Epithelial cell of prostate (primary cell): ENCODE data around the gene GOLT1B.

Experiments
- DNase-seq: peaks from one replicate; pipeline ENCODE4 v3.0.0-alpha.2; 2011; ENCODE audit warnings: low read depth, low spot score
- H3K27ac ChIP-seq: fragments of 450-650 bp; 2 replicates; pipeline ENCODE4 v1.5.1; 2017; ENCODE audit warnings: mild to moderate bottlenecking

The GOLT1B gene

DNA sequence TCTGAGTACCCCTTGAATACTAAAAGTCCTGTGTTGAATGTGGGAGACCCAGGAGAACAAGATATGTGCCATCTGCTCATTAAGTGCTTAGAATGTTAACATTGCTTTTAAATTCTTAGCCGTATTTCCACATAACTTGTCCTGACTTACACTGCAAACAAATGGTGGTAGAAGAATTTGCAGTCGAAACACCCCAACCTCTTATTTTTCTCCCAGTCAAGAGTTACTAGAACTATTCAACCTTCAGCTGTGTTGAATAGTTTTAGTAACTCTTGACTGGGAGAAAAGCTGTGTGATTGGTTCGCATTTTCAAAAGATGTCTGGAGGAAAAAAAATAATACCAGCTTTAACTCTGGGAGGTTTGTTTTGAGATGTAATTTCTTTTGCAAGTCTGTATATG lies 16.9 kb downstream of the GOLT1B start:
- H3K27ac ChIP-seq: no peak overlapping the region
- no peak for DNase-seq

DNA sequence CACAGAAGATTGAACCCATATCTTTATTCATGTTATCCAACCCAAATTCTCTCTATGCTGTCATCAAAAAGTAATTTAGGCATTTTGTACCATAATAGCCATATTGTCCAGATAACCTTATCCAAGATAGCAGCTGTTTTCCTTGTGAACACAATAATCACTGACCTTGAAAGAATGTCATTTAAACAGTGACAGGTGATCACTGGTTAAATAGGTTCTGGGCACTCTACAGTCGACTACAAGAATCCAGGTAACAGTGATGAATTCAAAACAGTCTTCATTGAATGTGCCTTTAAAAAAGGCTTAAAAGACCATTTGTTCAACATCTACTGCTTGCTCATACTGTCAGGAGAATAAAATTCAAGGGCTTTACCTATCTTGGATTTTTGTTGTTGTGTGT lies 20.0 kb downstream of the GOLT1B start:
- no peak overlapping the region for H3K27ac ChIP-seq
- no peak for DNase-seq

- H3K27ac ChIP-seq: no peak overlapping the region
- no peak for DNase-seq
Measured at GRCh38 chr12:21523148-21523547, 21.6 kb downstream of the GOLT1B start.

DNA sequence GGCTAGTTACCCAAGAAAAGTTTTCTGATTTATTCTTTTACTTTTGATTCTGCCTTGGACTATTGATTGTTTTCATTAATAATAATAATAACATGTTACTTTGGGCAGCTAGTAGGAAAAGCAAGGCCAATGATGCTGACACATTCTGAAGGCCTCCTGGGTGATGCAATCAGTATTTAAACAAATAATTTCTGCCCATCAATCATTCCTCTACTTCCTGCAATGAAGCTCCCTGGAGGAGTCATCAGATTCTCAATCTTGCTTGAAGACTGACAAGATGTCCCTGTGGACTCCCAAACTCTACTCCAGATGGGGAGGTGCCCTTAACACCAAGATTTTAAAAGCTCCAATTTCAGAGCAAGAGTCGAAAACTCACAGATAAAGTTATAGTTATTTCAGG lies 24.5 kb downstream of the GOLT1B start, which contains the start of gene SPX:
TSS of gene SPX (plus strand) at position 244 of the 400 bp plus-strand sequence. CDS start 177 bp downstream, outside the sequence.
- peak; percentile 33 for DNase-seq
- peak within 1 kb of the TSS; percentile 15 for H3K27ac ChIP-seq

GRCh38 chr12:21526721-21527345 lies 25.2 kb downstream of the GOLT1B start:
- no peak for DNase-seq
- no peak overlapping the region for H3K27ac ChIP-seq

DNA sequence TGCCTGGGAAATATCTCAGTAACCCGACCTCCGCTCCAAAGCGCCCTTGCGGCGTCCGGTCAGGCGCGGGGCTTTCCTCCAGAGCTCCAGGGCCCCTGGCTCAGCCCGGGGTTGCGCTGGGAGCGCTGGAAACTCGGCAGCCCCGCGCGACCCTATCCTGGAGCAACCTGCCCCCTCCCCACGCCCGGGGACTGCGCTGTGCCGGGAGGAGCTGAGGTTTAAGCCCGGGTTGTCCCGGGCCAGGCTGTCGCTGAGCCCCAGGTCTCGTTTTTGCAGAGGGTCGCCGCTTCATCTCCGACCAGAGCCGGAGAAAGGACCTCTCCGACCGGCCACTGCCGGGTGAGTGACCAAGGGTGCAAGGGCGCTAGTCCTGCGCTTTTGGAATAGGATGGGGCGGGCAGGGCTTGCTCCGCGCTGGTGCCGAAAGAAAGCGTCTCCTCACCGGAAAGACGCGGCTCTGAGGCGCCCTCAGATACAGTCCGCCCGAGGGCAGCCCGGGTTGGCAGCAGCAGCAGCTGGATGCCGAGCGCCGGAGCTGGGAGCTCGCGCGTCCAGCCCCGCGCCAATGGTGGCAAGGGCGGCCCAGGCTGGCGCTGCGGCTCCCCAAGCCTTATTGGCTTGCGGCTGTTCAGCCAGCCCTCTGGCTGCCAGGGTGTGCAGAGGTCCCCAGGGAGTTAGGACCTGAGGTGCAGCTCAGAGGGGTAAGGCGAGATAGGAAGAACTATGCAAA lies 26.0 kb downstream of the GOLT1B start:
- no peak overlapping the region for H3K27ac ChIP-seq
- DNase-seq: peak; percentile 10

DNA sequence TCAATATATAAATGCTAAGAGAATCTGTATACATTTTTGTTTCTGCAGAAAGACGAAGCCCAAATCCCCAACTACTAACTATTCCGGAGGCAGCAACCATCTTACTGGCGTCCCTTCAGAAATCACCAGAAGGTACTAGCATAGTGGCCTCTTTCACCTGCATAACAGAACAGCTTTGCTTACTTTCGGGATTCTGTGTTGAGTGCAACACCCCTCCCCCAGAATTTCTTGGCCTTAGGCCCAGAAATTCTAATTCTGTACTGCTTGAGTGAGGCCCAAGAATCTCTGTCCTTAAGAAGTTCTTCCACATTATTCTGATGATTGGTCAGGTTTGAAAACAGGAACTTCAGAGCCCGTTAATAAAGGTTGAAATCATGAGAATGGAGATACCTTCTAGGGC lies 27.4 kb downstream of the GOLT1B start:
- H3K27ac ChIP-seq: no peak overlapping the region
- no peak for DNase-seq

GRCh38 chr12:21529456-21529855 lies 27.9 kb downstream of the GOLT1B start:
- DNase-seq: no peak
- H3K27ac ChIP-seq: no peak overlapping the region

DNA sequence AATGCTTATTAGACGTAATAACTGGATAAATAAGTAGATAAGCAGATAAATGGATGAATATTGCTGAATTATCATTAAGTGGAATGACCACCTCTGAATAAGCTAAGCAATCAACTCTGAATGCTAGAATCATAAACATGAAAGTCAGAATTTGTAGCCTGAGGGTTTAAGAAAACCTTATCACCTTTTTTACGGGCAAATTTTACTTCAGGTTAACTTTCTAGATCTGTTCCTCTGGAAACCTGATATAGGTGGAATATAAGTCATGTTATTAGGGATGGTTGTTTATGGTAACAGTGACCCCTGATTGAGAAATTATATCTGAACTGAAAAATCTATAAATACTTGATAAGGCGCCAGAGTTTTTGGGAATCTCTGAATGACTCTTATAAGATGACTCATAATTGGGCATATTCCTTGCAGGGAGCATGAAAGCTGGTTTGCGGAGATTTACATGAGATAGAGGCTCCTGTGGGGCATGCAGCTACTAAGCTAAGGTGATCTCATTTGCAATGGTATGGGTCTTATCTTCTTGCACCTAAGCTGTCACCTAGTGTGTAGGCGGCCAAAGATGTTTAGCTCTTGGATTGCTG lies 36.6 kb downstream of the GOLT1B start:
- no peak for DNase-seq
- H3K27ac ChIP-seq: no peak overlapping the region

GRCh38 chr12:21539797-21540196 lies 38.2 kb downstream of the GOLT1B start:
- H3K27ac ChIP-seq: peak overlapping the region; percentile 33
- DNase-seq: no peak

DNA sequence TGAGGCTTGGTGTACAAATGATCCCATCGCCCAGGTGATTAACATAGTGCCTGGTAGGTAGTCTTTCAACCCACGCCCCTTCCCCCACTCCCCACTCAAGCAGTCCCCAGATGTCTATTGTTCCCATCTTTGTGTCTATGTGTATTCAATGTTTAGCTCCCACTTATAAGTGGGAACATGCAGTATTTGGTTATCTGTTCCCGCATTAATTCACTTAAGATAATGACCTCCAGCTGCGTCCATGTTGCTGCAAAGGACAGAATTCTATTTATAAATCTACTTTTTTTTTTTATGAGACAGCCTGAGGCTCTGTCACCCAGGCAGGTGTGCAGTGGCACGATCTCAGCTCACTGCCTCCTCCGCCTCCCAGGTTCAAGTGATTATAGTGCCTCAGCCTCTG lies 40.2 kb downstream of the GOLT1B start:
- DNase-seq: no peak
- no peak overlapping the region for H3K27ac ChIP-seq

DNA sequence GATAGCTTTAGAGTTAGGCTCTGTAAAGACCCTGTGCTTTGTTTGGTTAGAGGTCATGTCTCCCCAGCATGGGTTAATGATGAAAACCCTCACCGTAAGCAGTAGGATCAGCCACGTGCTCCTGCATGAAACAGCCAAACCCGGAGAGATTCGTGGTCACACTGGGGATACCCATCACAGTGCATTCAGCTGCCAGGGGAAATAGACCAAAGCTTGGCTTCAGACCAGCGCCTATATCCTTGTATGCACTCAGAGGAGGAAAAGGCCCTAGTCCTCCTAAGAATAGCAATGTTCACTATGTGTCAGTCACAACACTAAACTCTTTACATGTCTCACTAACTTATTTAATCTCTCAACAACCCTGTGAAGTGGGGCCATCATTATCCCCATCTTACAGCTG lies 40.8 kb downstream of the GOLT1B start:
- H3K27ac ChIP-seq: no peak overlapping the region
- no peak for DNase-seq

DNA sequence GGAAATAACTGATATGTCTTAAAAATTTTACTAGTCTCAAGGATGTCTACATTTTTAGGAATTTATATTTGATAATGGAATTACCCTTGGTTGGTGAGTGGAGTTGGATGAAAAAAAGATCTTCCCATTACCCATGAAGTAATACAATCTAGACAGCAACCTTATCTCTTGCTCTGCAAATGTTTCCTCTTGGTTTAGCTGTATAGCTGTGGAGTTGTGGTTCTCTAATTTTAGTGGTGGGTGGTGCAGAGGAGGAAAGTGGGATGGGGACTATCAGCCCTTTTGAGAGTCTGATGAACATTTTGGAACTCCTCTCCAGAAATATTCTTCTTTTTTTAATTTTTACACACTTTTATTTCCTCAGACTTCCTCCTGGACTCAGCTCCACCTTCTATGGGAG lies 41.6 kb downstream of the GOLT1B start:
- no peak for DNase-seq
- H3K27ac ChIP-seq: no peak overlapping the region

- H3K27ac ChIP-seq: no peak overlapping the region
- DNase-seq: no peak
Measured at GRCh38 chr12:21545557-21545956, 44.0 kb downstream of the GOLT1B start.

- H3K27ac ChIP-seq: no peak overlapping the region
- DNase-seq: no peak
Measured at GRCh38 chr12:21546716-21547115, 45.1 kb downstream of the GOLT1B start.

- no peak overlapping the region for H3K27ac ChIP-seq
- DNase-seq: no peak
Measured at GRCh38 chr12:21547437-21547836, 45.8 kb downstream of the GOLT1B start.

DNA sequence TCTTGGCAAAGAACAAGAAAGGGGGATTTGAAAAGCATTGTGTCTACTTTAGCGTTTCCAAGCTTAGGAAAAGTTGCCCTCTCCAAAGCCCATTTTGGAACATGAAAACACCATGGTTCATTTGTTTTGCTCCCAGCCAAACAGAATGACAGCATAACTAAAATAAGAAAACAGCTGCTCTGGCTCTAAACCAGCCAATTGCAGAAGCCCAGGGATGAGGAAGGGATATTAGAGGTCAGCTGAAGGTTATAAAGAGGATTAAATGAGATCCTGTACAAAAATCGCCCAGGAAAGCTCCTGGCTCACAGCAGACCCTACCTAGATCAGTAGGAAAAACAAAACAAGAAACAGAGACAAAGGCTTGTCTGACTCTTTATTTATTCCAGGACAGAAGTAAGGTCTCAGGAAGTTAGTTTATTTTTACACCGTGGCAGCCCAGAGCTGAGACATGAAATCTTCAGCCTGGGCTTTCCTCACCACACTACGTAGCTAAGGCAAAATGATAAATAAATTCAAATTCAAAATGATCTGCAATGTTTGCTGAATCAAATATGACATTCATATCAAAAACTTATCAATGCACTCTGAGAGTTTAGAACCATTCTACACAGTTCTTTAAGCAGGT lies 50.4 kb downstream of the GOLT1B start:
- DNase-seq: no peak
- H3K27ac ChIP-seq: no peak overlapping the region

GRCh38 chr12:21552635-21553328 lies 51.2 kb downstream of the GOLT1B start:
- no peak for DNase-seq
- no peak overlapping the region for H3K27ac ChIP-seq

DNA sequence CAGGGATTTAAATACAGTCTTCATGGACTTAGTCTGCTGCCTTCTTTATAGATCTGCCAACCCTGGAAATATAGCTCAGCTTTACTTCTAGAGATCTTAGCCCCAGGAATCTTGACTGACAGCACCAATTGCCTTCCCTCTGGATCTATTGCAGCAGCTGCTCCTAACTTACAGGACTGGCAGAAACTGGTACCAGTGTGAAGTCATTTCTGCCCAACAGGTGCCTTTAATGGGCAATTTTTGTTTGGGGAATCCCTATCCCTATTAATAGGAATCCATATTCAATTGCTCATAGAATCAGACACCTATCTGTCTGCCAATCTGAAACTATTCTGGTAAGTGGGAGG lies 51.7 kb downstream of the GOLT1B start:
- no peak overlapping the region for H3K27ac ChIP-seq
- DNase-seq: no peak

DNA sequence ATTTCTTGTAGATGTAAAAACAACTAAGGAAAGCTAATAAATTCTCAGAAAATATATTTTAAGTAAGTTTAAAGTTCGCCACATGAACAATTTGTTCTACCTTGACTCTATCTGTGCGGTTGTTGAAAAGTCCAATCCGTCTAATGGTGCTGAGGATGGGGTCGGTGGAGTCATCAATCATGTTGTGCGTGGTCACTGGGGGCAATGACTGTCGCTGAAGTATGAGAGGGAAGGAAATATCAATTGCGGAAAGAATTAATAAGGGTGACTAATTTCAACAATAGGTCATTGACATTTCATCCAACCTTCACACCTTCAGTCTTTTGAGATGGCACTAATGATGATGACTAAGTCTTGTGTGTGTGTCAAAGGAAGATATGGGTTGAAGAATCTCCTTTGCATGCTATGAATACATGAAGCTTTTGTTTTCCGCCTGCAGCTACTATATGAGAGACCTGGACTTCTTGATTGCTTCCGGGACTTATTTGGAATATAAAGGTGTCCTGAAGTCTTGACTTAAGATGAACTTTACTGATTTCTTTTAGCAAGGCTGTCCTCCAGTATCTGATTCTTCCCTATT lies 56.6 kb downstream of the GOLT1B start:
- DNase-seq: no peak
- H3K27ac ChIP-seq: no peak overlapping the region
